ENCODE results near the gene EIF4EBP3.
A peak's percentile ranks its signal among the peaks of the same experiment; 100 is the strongest.

DNA sequence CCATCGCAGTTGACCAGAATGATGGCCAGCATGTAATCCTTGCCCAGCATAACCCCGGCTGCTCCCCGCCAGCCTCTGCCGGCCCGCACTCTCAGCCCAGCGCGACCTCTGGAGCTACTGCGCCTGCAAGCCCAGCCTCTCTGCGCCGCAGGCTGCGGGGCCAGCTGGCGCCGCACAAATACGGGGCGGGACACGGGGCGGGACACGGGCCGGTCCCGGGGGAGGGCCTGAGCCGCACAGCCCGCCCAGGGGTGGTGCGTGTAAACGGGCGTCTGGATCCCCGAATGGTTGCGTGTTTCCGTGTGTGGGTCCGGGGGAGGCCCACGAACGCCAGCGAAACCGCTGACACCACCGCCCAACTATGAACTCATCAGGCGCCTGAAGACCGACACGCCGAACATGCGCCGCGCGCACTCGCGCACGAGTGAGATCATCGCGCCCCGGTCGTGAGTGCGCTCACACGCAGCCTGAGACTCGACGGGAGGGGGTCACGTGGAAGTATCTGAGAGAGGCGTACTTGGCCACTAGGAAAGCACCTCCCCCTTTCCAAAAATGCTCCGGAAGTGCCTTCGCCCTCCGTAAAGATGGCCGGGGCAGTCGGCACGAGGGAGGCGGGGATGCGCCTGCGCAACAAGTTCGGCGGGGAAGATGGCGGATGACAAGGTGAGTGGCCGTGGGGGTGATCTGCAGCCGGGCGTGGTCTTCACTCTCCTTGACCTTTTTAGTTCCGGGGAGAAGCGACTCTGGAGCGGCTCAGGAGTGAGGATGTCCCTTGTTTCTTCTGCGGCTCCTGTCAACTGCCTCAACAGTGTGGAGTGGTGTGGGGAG is 16.9 kb downstream of the EIF4EBP3 start, which contains the start of the genes APBB3 and SLC35A4:
- TF ChIP-seq CTCF (IDR thresholded peaks at IDR 0.05; ENCODE audit: insufficient read depth, low read length) = no peak
- TF ChIP-seq REST (IDR thresholded peaks at IDR 0.05; ENCODE audit: insufficient replicate concordance, low read depth) = no peak
- TF ChIP-seq POLR2AphosphoS5 (IDR thresholded peaks at IDR 0.05; ENCODE audit: low read depth) = peak; percentile 89
